UCSD-AML1 (cell line): ENCODE measurements around the gene P3R3URF.

Experiments used
- DNase-seq: peaks from one replicate; lab custom pipeline; 2025; ENCODE audit not compliant: unreplicated experiment; lab: John Stamatoyannopoulos, UW

P3R3URF gene

GRCh38 chr1:46133781-46134350, 42.4 kb downstream of the P3R3URF start:
- no peak for DNase-seq

- no peak for DNase-seq
These were observed 43.1 kb downstream of the P3R3URF start for GRCh38 chr1:46133181-46133658.

DNA sequence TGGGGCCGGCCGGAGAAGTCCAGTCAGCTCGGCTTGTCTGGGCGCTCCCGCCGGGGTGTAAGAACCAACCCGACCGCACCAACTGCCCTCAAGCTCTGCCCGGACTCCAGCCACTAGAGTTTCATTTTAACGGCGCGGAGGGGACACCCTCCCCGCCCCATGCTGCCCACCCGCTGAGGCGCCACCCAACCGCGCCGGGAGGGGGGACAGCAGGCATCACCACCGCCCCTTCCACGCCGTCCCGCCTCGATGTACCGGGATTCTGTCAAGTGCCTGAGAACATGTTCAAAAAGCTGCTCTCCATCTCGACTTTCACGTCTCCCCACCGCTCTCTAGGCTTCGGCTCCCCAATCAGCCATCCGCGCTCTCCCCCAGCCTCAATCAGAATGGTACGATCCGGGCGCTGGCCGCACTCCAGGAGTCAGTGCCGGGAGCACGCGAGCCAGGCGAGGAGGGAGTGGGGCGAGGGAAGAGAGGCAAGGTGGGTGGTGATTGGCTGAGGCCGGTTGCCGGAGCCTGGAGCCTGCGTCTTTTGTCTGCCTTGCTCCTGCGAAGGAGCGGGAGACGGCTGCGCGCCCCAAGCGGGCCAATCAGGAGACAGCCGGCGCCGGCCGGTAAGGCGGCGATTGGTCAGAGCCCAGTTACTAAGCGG, 43.6 kb downstream of the P3R3URF start, which contains the start of gene PIK3R3:
TSS of gene PIK3R3 (minus strand) at position 101 of the 652 bp plus-strand sequence. CDS start 677 bp downstream, outside the sequence.
- peak; percentile 97 for DNase-seq

DNA sequence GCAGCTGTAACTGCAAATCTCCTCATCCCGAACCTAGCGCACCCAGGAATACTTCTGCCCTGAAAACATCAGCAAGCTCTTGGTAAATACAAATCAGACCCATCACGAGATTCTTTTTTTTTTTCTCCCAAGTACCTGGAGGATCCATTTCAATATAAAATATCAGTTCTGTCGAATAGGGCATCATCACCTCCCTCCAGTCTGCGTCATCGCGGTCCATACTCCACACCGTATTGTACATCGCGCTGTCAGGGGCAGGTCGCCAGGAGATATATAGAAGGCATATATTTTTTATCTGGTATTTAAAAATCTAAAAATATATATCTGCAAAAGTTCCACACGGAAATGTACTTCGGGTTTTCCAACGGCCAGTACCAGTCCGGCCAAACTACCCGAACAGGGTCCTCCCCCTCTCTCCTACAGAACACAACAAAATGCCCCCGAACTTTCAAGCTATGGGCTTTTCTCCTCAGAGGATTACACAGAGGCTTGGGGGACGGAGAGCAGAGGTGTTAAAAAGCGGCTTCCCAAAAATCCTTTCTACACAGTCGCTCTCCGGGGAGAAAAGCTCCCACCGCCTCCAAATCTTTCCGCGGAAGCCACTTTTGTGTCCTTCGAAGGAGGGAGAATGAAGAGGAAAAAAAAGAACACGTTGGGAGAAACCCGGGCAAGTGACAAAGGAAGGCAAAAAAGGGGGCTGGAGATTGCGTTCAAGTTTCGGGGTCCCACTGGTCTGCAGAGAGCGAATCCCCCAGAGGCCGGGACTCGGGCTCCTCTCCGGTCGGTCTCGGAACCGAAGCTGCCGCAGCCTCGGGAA, 44.4 kb downstream of the P3R3URF start:
- DNase-seq, result no peak

GRCh38 chr1:46131093-46131492, 45.2 kb downstream of the P3R3URF start:
- no peak for DNase-seq

GRCh38 chr1:46130606-46131005, 45.7 kb downstream of the P3R3URF start:
- DNase-seq, result no peak

- no peak for DNase-seq
These were observed 46.2 kb downstream of the P3R3URF start for GRCh38 chr1:46130121-46130520.

GRCh38 chr1:46128344-46128743, 47.9 kb downstream of the P3R3URF start:
- no peak for DNase-seq
